Rectal smooth muscle tissue (tissue), 1 donor: ENCODE results near the gene ZNF425.

ENCODE experiments used
- H3K27ac ChIP-seq: one replicate; pipeline ENCODE4 v1.7.0; 2013; ENCODE audit warnings: low read depth, low read length, inconsistent platforms
- H3K27me3 ChIP-seq: one replicate; pipeline ENCODE4 v1.7.0; 2013; ENCODE audit warnings: low read length; ENCODE audit not compliant: control insufficient read depth, insufficient read depth
- H3K36me3 ChIP-seq: one replicate; pipeline ENCODE4 v1.7.0; 2013; ENCODE audit warnings: low read length; ENCODE audit not compliant: control insufficient read depth, insufficient read depth
- H3K4me1 ChIP-seq: one replicate; pipeline ENCODE4 v1.7.0; 2013; ENCODE audit warnings: low read length; ENCODE audit not compliant: control insufficient read depth, insufficient read depth
- H3K4me3 ChIP-seq: one replicate; pipeline ENCODE4 v1.7.0; 2013; ENCODE audit warnings: low read length
- H3K9ac ChIP-seq: one replicate; pipeline ENCODE4 v1.7.0; 2013; ENCODE audit warnings: low read length

ZNF425 gene

GRCh38 chr7:149060156-149060555 lies 66.0 kb downstream of the ZNF425 start:
- Histone ChIP-seq H3K4me3 (no peak overlapping the region), H3K27me3 (no peaks in the 10 kb centered on the region), H3K9ac (no peak overlapping the region), H3K27ac (no peak overlapping the region), H3K4me1 (no peaks in the 10 kb centered on the region), H3K36me3 (no peaks in the 10 kb centered on the region)

GRCh38 chr7:149053885-149054284 lies 72.2 kb downstream of the ZNF425 start:
- Histone ChIP-seq H3K9ac (no peak overlapping the region), H3K27ac (no peak overlapping the region), H3K36me3 (no peaks in the 10 kb centered on the region), H3K4me1 (no peaks in the 10 kb centered on the region), H3K4me3 (no peak overlapping the region), H3K27me3 (peaks cover 2% of the 10 kb centered on the region)

DNA sequence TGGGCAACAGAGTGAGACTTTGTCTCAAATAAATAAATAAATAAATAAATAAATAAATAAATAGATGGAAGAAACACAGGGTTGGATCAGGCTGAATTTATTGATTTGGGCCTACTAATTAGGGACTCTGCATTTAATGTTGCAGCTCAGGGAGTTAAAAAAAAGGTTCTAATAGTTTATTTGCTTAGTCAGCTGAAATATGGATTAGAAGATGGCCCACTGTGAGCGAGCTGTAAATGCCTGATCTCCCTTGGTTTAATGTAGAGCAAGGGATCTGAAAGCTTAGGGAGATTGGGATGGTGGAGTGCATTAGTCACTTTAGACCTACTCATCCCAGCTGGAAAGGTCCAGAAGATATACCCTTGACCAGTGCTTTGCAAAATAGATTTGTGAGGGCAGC lies 72.7 kb downstream of the ZNF425 start:
- H3K36me3 ChIP-seq: no peaks in the 10 kb centered on the region
- H3K9ac ChIP-seq: no peak overlapping the region
- peaks cover 2% of the 10 kb centered on the region for H3K27me3 ChIP-seq

More for the DNA sequence above, 72.7 kb downstream of the ZNF425 start:
- Histone ChIP-seq H3K4me3 (no peak overlapping the region), H3K4me1 (no peaks in the 10 kb centered on the region), H3K27ac (no peak overlapping the region)
